Caki2 (cell line): Measurements from ENCODE around the gene TOP3B. TPM values are rescaled to one million over a fixed set of nuclear protein-coding genes. Genes with fewer than 3 reads are reported as not detected.
"Not testable (repeated sequence)": the region's sequence is repeated elsewhere in the genome, so short reads cannot be mapped to it uniquely, and the experiment has no call there.

Experiments
- DNase-seq: peaks from one replicate; pipeline ENCODE4 v3.0.0-alpha.2; 2015; ENCODE audit warnings: low read depth
- in situ Hi-C: cut with HindIII; loops from 2 replicates; pipeline ENCODE4 v1.10.0; 2016; ENCODE audit warnings: low sequenced_read_pairs, low pct_unique_long_range_greater_than_20kb, mixed read lengths
- total RNA-seq: library from RNA; depleted of rRNA; stranded (reverse); fragments of >200 nt; shearing (Covaris generic); gene quantifications from 2 replicates; pipeline ENCODE4 v1.2.3, GENCODE V29; 2014; ENCODE audit warnings: low replicate concordance

TOP3B gene
- total RNA-seq, 1 experiment from 2014 or later: 24.5 TPM

DNA sequence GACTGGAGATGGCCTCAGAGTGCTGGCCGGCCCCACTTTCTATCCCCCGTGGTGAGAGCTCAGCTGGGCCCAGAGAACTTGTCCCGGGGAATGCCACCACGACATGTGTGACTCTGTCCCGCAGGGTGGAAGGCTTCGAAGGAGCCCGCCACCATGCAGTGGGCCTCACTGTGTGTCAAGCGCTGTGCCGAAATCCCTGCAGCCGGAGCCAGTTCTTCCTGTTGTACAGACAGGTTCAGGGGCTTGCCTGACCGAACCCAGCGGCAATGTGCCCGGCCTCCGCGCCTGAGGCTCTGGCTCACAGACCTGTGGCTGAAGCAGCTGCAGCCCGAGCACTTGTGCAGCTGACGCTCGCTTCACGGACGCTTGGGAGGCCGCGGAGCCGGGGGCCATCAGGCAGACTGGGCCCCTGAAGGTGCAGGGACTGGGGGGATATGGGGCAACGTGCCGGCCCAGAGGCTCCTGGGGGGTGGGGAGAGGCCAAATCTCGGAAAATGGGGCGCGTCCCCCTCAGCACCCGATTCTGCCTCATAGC is 30.6 kb downstream of the TOP3B start:
- DNase-seq: no peak
- in situ Hi-C loops: no loop called here

GRCh38 chr22:21951062-21951461 is 31.5 kb downstream of the TOP3B start:
- in situ Hi-C loops: no loop called here
- no peak for DNase-seq

- in situ Hi-C loops: no loop called here
- no peak for DNase-seq
These were observed 32.6 kb downstream of the TOP3B start for GRCh38 chr22:21949948-21950347.

DNA sequence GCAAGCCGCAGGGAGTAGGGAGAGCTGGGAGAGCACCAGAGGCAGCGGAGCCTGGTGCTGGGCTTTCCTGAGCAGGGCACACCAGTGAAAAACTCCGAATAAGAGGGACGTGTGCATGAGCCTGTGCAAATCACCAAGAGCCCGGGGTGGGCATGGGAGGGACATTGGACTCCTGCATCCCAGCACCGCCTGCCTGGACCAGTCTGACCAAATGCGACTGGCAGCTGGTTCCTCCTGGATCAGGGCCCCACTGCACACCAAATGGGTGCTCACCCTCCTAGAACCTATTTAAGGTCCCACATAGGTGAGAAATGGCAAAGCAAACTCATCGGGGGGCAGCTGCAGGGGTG is 33.0 kb downstream of the TOP3B start:
- in situ Hi-C loops: no loop called here
- no peak for DNase-seq

DNA sequence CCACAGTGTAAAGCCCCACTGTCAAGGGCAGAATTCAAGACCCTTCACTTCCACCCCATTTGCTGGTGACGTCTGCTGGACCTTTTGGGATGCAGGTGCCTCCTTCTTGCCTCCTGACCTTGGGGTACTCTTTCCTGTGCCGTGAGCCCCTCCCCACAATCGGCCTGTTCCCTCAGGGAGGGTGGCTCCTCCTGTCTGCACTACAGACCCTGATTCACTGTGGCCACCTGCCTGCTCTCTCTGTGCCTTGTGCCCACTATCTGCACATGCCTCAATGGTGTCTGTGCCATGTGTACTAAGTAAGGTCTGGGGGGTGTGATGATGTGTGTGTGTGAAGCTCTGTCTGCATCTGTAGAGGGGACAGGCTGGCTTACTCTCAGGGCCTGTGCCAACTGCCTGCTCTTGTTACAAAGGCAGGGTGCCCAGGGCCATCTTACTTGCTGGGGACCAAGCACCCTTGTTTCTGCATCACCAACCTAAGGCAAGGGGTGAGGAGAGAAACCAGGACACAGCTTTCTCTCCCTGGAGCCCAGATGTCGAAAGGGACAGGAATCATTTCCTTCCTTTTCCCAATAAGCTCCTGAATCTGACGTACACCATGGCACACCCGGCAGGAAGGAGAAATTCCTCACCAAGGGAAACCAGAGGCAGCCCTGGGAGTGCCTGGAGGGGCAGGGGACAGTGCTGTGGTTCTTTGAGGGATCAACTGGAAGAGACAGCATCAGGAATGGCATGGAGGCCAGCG is 33.6 kb downstream of the TOP3B start:
- in situ Hi-C loops: no loop called here
- DNase-seq: no peak

GRCh38 chr22:21948390-21948789 is 34.2 kb downstream of the TOP3B start:
- DNase-seq: no peak
- in situ Hi-C loops: no loop called here

DNA sequence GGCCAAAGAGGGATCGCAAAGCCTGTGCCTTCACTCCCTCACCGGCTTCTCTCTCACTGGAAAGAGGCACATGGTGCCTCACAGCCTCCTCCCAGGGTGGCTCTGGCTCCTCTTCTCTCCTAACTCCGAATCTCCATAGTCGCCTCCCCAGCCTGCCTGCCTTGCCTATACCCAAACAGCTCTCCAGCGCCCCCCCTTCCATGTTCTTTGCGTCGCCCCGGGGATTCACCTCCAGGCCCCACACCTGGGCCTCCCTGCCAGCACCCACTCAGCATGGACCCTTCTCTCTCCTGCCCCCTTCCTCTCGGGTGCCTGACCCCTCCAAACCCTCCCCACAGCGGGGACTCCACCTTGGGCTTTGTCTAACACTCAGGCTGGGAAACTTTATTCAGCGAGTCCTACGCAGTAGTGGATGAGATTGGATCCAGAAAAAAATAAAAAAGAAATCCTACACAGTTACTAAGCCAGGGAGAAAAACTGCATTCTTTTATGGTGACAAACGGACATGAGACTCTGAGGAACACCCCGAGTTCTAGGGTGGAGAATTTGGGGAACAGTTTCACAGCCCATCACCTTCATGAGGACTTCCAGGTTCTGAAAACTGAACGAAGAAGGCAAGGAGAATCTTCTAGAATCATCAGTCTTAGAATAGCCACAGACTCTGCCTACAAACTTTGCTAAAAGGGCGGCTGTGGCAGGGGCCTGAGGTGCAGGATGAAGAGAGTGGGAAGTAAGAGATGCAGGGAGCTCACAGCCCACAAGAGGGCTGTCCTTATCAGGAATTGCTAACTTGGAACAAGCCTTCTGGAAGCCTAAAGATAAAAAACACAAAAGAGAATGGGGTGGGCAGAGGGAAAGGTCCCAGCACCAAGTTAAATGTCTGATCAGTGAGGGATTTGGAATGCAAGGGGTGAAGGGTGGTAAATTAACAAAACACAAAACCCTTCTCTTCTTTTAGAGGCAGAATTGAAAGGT is 35.3 kb downstream of the TOP3B start:
- no peak for DNase-seq
- in situ Hi-C loops: no loop called here

- in situ Hi-C loops: no loop called here
- no peak for DNase-seq
These were observed 36.2 kb downstream of the TOP3B start for GRCh38 chr22:21946262-21946925.

DNA sequence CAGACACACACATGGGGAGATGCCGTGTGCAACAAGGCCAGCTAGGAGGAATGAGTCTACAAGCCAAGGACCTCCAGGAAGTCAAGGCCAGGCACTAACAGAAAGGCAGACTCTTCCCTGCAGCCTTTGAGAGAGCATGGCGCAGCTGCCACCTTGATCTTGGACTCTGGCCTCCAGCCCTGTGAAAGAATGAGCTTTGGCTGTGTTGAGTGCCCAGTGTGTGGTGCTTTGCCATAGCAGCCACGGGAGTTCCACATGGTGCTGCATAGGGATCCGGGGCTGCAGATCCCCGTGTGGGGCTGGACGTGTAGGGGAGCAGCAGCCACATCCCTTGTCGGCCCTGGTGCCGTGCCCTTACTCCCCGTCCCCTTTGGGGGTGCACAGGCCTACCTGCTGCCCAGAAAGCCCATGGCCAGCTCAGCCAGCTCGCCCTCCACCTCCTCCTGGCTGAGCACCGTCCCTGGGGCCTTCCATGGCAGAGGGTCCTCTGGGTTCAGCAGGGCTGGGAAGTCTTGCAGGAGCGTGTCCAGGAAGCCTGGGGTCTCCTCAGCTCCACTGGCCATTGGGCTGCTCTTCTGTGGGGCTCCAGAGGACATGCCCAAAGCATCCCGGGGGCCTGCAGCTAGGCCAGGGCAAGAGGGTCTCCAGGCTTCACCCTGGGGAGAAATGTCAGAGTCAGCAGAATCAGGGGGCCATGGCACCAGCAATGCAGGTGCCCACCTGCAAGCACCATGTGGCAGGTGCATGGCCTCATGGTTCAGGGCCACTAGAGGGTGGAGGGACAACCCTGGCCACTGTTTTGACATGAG is 36.9 kb downstream of the TOP3B start:
- DNase-seq: no peak
- in situ Hi-C loops: no loop called here

- in situ Hi-C loops: no loop called here
These were observed 37.7 kb downstream of the TOP3B start for GRCh38 chr22:21944871-21945270.

GRCh38 chr22:21943571-21944448 is 38.8 kb downstream of the TOP3B start:
- DNase-seq: no peak
- in situ Hi-C loops: no loop called here

More at GRCh38 chr22:21944871-21945270, 37.7 kb downstream of the TOP3B start:
- no peak for DNase-seq

DNA sequence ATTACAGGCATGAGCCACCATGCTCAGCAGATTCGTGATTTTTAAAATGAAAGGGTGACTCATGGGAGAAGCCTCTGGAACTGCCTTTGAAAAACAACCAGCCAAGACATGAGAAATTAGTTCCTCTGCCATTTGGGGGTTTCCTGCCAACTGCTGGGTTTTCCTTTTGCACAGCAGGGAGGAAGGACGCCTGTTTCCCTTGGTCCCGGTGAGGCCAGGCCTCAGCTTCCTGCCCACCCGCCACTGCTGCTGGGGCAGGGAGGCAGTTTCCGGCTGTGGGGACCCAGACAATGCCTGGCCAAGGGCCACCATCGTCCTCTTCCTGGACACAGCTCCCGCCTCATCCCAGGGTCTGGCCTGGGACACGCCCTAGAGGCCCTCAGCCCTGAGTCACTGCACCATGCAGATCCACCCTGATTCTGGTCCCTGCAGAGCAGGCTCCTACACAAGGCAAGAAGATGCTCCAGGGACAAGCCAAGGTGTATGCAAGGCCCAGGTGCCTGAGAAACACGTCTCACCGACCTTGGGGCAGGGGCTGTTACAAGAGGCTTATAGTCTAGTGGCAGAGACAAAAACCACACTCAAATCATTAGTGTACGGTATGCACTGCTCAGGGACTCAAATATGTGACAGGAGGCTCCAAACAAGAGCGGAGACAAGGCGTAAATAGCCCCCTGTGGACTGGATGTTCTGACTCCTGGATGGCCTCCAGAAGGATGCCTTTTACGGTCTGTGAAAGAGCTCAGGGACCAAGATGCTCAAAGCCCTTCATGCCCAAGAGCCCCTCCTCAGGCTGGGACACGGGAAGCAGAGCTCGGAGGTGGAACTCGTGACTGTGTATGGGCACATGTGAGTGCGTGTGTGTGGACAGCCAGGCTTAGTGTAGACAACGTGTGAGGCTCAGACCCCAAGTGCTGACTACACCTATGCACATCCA is 39.9 kb downstream of the TOP3B start:
- in situ Hi-C loops: no loop called here
- DNase-seq: peak; percentile 67

- in situ Hi-C loops: no loop called here
- DNase-seq: no peak
These were observed 40.7 kb downstream of the TOP3B start for GRCh38 chr22:21941921-21942320.

GRCh38 chr22:21940521-21940920 is 42.1 kb downstream of the TOP3B start:
- in situ Hi-C loops: no loop called here
- no peak for DNase-seq

GRCh38 chr22:21939935-21940334 is 42.7 kb downstream of the TOP3B start:
- in situ Hi-C loops: loop anchor here (10.0 kb wide), 1 partner anchor 135 kb away; no protein-coding TSS in a partner anchor
- not testable (repeated sequence) for DNase-seq

DNA sequence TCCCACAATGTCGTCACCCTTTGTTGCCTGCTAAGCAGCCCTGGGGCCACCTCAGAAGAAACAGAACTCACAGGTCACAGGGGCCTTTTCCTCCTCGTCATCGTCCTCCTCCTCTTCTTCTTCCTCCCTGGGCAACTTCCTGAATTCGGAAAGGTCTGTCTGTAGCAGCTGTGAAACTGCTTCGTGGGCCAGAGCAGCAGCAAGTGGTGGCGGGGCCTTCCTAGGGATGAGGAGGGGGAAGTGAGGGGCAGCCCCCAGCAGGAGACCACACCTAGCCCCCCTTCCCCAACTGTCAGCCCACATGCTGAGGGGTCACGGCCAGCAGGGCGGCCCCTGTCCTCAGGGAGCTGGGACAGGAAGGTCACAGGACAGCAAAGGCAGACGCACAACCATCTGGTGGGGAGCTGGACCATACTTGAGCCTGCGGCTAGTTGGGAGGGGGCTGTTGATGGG is 43.1 kb downstream of the TOP3B start:
- in situ Hi-C loops: loop anchor here (10.0 kb wide), 1 partner anchor 135 kb away; no protein-coding TSS in a partner anchor
- no peak for DNase-seq
